ENCODE measurements around the gene FNDC5. TPM values are rescaled to one million over a fixed set of nuclear protein-coding genes. Genes with fewer than 3 reads are reported as not detected.

The FNDC5 gene
- total and polyA plus RNA-seq, 2 of the 13 experiments (the other 11 are each of a cell fraction or from before 2014, with no cell fraction given): 1.4 to 3.1 TPM

DNA sequence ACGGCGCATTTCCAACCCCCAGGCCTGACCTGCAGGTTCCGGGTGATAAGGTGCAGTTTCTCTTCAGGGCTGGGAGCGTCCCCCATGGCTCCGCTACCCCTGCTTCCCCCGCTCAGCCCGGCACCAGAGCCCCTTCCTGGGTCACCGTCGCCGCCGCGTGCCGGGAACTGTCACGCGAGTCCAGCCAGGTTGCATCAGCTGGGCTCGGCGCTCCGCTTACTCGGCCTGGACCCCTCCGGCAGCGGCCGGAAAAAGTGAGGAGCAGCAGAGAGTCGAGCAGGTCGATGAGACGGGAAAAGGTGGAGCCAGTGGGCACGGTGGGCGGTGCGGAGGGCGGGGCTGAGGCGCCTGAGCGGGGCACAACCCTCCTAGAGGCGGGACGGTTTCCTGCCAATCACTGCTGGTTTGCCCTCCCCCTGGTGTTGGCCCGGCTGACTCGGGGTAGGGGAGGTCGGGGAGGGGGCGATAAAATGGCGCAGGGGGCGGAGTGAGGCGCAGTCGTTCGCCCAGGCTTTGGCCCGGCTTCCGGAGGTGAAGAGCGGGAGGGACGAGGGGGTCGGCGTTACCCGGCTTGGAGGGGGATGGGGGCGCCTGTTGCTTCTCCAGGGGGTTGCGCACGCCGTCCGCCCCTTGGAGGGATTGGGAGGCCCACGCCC lies 53.4 kb downstream of the FNDC5 start, which contains the start of the genes S100PBP and YARS1 (continued):
- TF ChIP-seq, protein P1, sequence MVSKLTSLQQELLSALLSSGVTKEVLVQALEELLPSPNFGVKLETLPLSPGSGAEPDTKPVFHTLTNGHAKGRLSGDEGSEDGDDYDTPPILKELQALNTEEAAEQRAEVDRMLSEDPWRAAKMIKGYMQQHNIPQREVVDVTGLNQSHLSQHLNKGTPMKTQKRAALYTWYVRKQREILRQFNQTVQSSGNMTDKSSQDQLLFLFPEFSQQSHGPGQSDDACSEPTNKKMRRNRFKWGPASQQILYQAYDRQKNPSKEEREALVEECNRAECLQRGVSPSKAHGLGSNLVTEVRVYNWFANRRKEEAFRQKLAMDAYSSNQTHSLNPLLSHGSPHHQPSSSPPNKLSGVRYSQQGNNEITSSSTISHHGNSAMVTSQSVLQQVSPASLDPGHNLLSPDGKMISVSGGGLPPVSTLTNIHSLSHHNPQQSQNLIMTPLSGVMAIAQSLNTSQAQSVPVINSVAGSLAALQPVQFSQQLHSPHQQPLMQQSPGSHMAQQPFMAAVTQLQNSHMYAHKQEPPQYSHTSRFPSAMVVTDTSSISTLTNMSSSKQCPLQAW (CRISPR knock-in tag; IDR thresholded peaks at IDR 0.05): peak; percentile 88
- TF ChIP-seq ZFYVE20 (CRISPR knock-in tag; IDR thresholded peaks at IDR 0.05; ENCODE audit: borderline replicate concordance, low read depth) (no peak), POLR2G (IDR thresholded peaks at IDR 0.05; ENCODE audit: low read depth, low read length) (peak; percentile 88), JDP2 (CRISPR knock-in tag; IDR thresholded peaks at IDR 0.05; ENCODE audit: borderline replicate concordance) (no peak), HDAC2 (CRISPR knock-in tag; IDR thresholded peaks at IDR 0.05) (peak; percentile 92), ZNF776 (CRISPR knock-in tag; IDR thresholded peaks at IDR 0.05) (no peak), PHF21A (CRISPR knock-in tag; IDR thresholded peaks at IDR 0.05) (peak; percentile 82), SNAI1 (CRISPR knock-in tag; IDR thresholded peaks at IDR 0.05; ENCODE audit: borderline replicate concordance) (no peak), ZFY (CRISPR knock-in tag; IDR thresholded peaks at IDR 0.05) (peak; percentile 71), ZNF160 (CRISPR knock-in tag; IDR thresholded peaks at IDR 0.05) (peak; percentile 89), ESRRA (CRISPR knock-in tag; IDR thresholded peaks at IDR 0.05; ENCODE audit: low read depth) (peak; percentile 69; the same call in 1 of the 2 replicates), SUZ12 (IDR thresholded peaks at IDR 0.05; ENCODE audit: low read depth, low read length) (no peak), KDM5B (CRISPR knock-in tag; IDR thresholded peaks at IDR 0.05; ENCODE audit: borderline replicate concordance) (no peak), ZFP36L2 (CRISPR knock-in tag; IDR thresholded peaks at IDR 0.05) (no peak; the same call in 1 of the 2 replicates), GTF3A (CRISPR knock-in tag; conservative IDR thresholded peaks at IDR 0.05) (peak; percentile 88; the same call in 1 of the 2 replicates), FIP1L1 (IDR thresholded peaks at IDR 0.05; ENCODE audit: borderline replicate concordance, insufficient read depth, low read depth, low read length) (peak; percentile 78; the same call in 1 of the 2 replicates), ZNF44 (CRISPR knock-in tag; IDR thresholded peaks at IDR 0.05) (no peak), ATM (IDR thresholded peaks at IDR 0.05; ENCODE audit: borderline replicate concordance) (no peak)
- TF ChIP-seq, protein P2, sequence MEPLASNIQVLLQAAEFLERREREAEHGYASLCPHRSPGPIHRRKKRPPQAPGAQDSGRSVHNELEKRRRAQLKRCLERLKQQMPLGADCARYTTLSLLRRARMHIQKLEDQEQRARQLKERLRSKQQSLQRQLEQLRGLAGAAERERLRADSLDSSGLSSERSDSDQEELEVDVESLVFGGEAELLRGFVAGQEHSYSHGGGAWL (CRISPR knock-in tag; IDR thresholded peaks at IDR 0.05): peak; percentile 96
- TF ChIP-seq, protein P3, sequence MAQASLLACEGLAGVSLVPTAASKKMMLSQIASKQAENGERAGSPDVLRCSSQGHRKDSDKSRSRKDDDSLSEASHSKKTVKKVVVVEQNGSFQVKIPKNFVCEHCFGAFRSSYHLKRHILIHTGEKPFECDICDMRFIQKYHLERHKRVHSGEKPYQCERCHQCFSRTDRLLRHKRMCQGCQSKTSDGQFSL (CRISPR knock-in tag; IDR thresholded peaks at IDR 0.05): peak; percentile 84
- TF ChIP-seq, protein P4, sequence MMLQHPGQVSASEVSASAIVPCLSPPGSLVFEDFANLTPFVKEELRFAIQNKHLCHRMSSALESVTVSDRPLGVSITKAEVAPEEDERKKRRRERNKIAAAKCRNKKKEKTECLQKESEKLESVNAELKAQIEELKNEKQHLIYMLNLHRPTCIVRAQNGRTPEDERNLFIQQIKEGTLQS (CRISPR knock-in tag; IDR thresholded peaks at IDR 0.05): peak; percentile 100
- TF ChIP-seq, protein P5, sequence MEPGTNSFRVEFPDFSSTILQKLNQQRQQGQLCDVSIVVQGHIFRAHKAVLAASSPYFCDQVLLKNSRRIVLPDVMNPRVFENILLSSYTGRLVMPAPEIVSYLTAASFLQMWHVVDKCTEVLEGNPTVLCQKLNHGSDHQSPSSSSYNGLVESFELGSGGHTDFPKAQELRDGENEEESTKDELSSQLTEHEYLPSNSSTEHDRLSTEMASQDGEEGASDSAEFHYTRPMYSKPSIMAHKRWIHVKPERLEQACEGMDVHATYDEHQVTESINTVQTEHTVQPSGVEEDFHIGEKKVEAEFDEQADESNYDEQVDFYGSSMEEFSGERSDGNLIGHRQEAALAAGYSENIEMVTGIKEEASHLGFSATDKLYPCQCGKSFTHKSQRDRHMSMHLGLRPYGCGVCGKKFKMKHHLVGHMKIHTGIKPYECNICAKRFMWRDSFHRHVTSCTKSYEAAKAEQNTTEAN (CRISPR knock-in tag; conservative IDR thresholded peaks at IDR 0.05): peak; percentile 81
- TF ChIP-seq, protein P6, sequence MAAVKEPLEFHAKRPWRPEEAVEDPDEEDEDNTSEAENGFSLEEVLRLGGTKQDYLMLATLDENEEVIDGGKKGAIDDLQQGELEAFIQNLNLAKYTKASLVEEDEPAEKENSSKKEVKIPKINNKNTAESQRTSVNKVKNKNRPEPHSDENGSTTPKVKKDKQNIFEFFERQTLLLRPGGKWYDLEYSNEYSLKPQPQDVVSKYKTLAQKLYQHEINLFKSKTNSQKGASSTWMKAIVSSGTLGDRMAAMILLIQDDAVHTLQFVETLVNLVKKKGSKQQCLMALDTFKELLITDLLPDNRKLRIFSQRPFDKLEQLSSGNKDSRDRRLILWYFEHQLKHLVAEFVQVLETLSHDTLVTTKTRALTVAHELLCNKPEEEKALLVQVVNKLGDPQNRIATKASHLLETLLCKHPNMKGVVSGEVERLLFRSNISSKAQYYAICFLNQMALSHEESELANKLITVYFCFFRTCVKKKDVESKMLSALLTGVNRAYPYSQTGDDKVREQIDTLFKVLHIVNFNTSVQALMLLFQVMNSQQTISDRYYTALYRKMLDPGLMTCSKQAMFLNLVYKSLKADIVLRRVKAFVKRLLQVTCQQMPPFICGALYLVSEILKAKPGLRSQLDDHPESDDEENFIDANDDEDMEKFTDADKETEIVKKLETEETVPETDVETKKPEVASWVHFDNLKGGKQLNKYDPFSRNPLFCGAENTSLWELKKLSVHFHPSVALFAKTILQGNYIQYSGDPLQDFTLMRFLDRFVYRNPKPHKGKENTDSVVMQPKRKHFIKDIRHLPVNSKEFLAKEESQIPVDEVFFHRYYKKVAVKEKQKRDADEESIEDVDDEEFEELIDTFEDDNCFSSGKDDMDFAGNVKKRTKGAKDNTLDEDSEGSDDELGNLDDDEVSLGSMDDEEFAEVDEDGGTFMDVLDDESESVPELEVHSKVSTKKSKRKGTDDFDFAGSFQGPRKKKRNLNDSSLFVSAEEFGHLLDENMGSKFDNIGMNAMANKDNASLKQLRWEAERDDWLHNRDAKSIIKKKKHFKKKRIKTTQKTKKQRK (IDR thresholded peaks at IDR 0.05; ENCODE audit: low read length): no peak
